ENCODE measurements around the gene DOC2A. TPM values are rescaled to one million over a fixed set of nuclear protein-coding genes. Genes with fewer than 3 reads are reported as not detected.

The DOC2A gene
- total RNA-seq, 1 donor from 2014 or later = 2.2 TPM

DNA sequence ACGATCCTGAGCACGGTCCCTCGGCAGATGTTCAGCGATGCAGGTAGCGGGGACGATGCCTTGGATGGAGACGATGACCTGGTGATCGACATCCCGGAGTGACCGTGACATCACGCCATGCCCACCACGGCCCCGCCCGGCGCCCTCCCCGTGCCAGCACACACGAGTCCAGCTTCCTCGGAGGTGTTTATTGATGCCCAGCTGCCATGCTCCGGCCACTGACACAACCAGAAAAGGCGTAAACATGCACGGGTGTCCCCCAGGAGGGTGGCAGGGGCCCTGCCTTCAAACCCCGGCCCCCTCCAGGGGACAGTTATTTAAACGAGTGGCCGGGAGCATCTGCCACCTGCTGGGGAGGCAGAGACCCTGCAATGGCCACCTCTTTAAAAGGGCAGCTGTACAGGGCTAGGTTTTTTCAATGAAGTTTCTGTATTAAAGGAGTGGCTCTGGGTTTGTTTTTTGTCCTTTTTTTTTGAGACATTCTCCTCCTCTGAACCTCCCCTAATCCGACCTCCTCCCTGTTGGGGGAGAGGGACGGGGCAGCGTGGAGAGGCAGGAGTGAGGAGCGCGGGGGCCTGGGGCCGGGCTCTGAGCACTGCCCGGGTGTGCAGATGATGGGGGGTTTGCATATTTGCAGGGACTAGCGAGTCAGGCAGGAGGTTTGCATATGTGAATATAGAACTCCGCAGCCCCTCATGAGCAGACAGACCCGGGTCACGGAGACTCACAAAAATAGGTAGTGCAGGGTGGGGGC, 5.3 kb downstream of the DOC2A start:
- intact Hi-C loops (cut with DNase I) = loop anchor here (10.0 kb wide), 1 partner anchor 81 kb away; the partner anchor contains the start of gene KCTD13
- DNase-seq (ENCODE audit: extremely low spot score in 2 of 2) = no peak
- peak in 1 of 2 donors; percentile 15 for TF ChIP-seq POLR2AphosphoS5 (IDR thresholded peaks at IDR 0.05; ENCODE audit: insufficient read depth in 1 of 2, low read depth in 1 of 2)
- TF ChIP-seq, protein P1, sequence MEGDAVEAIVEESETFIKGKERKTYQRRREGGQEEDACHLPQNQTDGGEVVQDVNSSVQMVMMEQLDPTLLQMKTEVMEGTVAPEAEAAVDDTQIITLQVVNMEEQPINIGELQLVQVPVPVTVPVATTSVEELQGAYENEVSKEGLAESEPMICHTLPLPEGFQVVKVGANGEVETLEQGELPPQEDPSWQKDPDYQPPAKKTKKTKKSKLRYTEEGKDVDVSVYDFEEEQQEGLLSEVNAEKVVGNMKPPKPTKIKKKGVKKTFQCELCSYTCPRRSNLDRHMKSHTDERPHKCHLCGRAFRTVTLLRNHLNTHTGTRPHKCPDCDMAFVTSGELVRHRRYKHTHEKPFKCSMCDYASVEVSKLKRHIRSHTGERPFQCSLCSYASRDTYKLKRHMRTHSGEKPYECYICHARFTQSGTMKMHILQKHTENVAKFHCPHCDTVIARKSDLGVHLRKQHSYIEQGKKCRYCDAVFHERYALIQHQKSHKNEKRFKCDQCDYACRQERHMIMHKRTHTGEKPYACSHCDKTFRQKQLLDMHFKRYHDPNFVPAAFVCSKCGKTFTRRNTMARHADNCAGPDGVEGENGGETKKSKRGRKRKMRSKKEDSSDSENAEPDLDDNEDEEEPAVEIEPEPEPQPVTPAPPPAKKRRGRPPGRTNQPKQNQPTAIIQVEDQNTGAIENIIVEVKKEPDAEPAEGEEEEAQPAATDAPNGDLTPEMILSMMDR (IDR thresholded peaks at IDR 0.05) = peak in 2 of 3 experiments; percentile 52 to 70
- TF ChIP-seq POLR2A (IDR thresholded peaks at IDR 0.05) = no peak
- Histone ChIP-seq H3K4me3 (no peak overlapping the region), H3K4me1 (peaks cover 6% of the 10 kb centered on the region), H3K27me3 (peaks cover 4% of the 10 kb centered on the region), H3K9me3 (no peaks in the 10 kb centered on the region), H3K36me3 (peaks cover 0 to 11% of the 10 kb centered on the region in 2 donors), H3K27ac (no peak overlapping the region)

DNA sequence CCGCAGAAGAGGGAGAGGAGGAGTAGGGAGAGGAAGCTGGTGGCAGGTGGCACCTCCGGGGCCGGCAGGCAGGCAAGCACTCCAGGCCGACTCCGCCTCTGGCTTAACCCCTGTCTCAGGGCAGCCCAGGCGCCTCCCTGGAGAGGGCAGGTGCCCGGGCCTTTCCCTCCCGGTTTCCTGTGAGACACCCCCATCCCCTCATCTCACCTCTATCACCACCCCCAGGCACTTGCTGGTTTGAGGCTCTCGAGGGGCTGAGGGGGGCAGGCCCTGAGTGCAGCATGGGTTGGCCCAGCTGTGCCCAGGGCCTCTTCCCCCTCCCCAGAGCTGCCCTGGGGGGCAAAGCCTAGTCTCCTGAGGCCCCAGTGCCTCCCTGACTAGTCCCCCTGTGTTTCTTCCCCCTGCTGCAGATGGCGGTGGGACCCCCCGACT, 6.0 kb downstream of the DOC2A start:
- Histone ChIP-seq H3K9me3 (no peaks in the 10 kb centered on the region), H3K4me1 (no peaks in the 10 kb centered on the region), H3K27ac (no peak overlapping the region), H3K36me3 (peaks cover 0 to 15% of the 10 kb centered on the region in 2 donors), H3K27me3 (peaks cover 4% of the 10 kb centered on the region), H3K4me3 (no peak overlapping the region)
- intact Hi-C loops (cut with DNase I) = loop anchor here (10.0 kb wide), 1 partner anchor 80 kb away; the partner anchor contains the start of gene KCTD13
- no peak for DNase-seq (ENCODE audit: extremely low spot score in 2 of 2)
- no peak for TF ChIP-seq POLR2AphosphoS5 (IDR thresholded peaks at IDR 0.05; ENCODE audit: insufficient read depth in 1 of 2, low read depth in 1 of 2)

DNA sequence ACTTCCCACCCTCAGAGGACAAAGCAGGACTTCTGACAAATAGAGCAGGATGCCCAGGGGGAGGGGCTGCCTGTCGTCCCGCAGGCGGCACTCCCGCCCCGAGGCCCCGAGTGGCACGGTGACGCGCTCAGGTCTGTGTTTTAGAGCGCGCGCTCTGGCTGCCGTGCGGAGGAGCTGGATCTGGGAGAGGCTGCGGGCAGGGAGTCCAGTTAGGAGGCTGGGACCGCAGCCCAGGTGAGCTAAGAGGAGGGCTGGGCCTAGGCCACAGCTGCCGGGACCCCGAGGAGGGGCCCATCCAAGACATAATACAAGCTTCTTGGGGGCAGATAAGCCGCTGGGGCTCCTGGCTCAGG, 6.4 kb downstream of the DOC2A start:
- intact Hi-C loops (cut with DNase I) = loop anchor here (10.0 kb wide), 1 partner anchor 80 kb away; the partner anchor contains the start of gene KCTD13
- H3K4me3 ChIP-seq = no peak overlapping the region
- peaks cover 0 to 15% of the 10 kb centered on the region in 2 donors for H3K36me3 ChIP-seq
- H3K9me3 ChIP-seq = no peaks in the 10 kb centered on the region
- TF ChIP-seq POLR2A (IDR thresholded peaks at IDR 0.05) = no peak
- TF ChIP-seq, protein P1 (IDR thresholded peaks at IDR 0.05) = no peak
- no peak for TF ChIP-seq POLR2AphosphoS5 (IDR thresholded peaks at IDR 0.05; ENCODE audit: insufficient read depth in 1 of 2, low read depth in 1 of 2)
- H3K27ac ChIP-seq = no peak overlapping the region
- DNase-seq (ENCODE audit: extremely low spot score in 2 of 2) = no peak
- peaks cover 4% of the 10 kb centered on the region for H3K27me3 ChIP-seq
- no peaks in the 10 kb centered on the region for H3K4me1 ChIP-seq

DNA sequence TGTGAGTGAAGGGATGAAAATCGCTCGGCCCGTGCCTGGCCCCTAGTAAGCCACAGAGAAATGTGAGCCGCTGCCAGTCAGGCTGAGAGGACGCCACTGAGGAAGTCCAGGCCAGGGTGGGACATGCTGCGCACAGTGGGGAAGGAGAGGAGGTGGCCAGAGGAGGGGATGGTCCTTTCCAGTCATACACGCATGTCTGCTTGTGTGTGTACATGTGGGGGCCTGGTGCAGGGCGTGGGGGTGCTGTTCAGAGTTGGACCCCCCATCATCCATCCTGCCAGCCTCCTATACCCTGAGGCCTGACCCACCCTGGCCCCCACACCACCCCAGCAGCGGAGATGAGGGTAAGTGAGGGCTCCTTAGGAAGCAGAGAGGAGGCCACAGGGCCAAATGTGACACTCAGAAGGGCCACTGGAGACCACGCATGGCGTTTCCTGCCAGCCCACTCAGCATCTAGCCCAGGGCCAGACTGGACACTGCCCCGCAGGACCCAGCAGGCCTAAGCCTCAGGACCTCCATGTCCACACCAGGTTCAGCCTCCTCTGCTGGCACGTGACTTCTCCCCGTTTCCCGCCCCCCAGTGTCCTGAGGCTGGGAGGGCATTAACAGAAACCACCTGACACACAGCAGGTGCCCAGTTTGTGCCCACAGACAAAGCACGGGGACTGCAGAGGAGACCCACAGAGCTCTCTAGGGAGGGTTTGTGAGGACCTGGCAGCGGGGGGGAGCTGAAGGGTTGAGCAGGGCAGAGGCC, 7.0 kb downstream of the DOC2A start:
- H3K27ac ChIP-seq = no peak overlapping the region
- no peak overlapping the region for H3K4me3 ChIP-seq
- H3K4me1 ChIP-seq = no peaks in the 10 kb centered on the region
- peaks cover 0 to 15% of the 10 kb centered on the region in 2 donors for H3K36me3 ChIP-seq
- intact Hi-C loops (cut with DNase I) = loop anchor here (10.0 kb wide), 1 partner anchor 79 kb away; the partner anchor contains the start of gene KCTD13
- no peak for TF ChIP-seq POLR2A (IDR thresholded peaks at IDR 0.05)
- TF ChIP-seq, protein P1 (IDR thresholded peaks at IDR 0.05) = no peak
- TF ChIP-seq POLR2AphosphoS5 (IDR thresholded peaks at IDR 0.05; ENCODE audit: insufficient read depth in 1 of 2, low read depth in 1 of 2) = no peak
- no peaks in the 10 kb centered on the region for H3K9me3 ChIP-seq
- H3K27me3 ChIP-seq = no peaks in the 10 kb centered on the region
- no peak for DNase-seq (ENCODE audit: extremely low spot score in 2 of 2)

DNA sequence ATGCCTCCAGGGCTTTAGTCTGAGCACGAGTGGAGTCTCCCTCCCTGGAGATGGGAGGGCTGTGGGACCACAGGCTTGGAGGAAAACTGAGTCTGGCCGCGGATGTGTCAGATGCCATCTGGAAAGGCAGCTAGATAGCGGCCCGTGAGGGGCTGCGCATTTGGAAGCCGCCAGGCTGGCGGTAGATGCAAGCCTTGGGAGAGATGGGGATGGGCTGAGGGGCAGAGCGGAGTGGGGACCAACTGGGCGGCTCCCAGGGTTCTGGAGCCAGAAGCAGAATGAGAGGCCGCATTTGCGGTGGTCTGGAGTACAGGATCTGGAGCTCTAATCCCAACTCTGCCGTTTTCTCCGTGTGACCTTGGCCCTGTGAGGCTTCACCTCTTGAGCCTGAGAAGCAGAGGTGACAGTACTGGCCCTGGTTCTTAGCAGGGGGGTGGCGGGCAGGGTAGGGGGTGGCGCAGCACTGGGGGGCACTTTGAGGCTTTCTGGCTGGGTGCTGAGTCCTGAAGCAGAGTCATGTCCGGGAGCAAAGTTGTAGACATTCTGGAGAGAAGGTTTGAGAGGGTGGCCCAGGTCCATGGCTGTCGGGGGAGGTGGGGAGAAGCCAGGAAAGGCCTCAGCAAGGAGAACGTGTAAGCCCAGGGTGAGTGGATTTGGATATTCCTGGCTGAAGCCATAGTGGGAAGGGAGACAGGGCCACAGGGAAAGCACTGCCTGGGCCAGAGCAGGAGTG, 8.0 kb downstream of the DOC2A start:
- no peak overlapping the region for H3K27ac ChIP-seq
- no peaks in the 10 kb centered on the region for H3K9me3 ChIP-seq
- intact Hi-C loops (cut with DNase I) = loop anchor here (10.0 kb wide), 1 partner anchor 78 kb away; the partner anchor contains the start of gene KCTD13
- H3K4me3 ChIP-seq = no peak overlapping the region
- H3K4me1 ChIP-seq = no peaks in the 10 kb centered on the region
- TF ChIP-seq POLR2AphosphoS5 (IDR thresholded peaks at IDR 0.05; ENCODE audit: insufficient read depth in 1 of 2, low read depth in 1 of 2) (no peak), POLR2A (IDR thresholded peaks at IDR 0.05) (no peak)
- TF ChIP-seq, protein P1 (IDR thresholded peaks at IDR 0.05) = no peak
- no peaks in the 10 kb centered on the region for H3K27me3 ChIP-seq
- no peak for DNase-seq (ENCODE audit: extremely low spot score in 2 of 2)
- H3K36me3 ChIP-seq = peaks cover 0 to 16% of the 10 kb centered on the region in 2 donors
